ENCODE data around the gene ZFHX3. TPM values are rescaled to one million over a fixed set of nuclear protein-coding genes. Genes with fewer than 3 reads are reported as not detected.

The ZFHX3 gene
- total RNA-seq, 8 experiments from 2014 or later, result 7.4 to 31.9 (median 21.7) TPM

DNA sequence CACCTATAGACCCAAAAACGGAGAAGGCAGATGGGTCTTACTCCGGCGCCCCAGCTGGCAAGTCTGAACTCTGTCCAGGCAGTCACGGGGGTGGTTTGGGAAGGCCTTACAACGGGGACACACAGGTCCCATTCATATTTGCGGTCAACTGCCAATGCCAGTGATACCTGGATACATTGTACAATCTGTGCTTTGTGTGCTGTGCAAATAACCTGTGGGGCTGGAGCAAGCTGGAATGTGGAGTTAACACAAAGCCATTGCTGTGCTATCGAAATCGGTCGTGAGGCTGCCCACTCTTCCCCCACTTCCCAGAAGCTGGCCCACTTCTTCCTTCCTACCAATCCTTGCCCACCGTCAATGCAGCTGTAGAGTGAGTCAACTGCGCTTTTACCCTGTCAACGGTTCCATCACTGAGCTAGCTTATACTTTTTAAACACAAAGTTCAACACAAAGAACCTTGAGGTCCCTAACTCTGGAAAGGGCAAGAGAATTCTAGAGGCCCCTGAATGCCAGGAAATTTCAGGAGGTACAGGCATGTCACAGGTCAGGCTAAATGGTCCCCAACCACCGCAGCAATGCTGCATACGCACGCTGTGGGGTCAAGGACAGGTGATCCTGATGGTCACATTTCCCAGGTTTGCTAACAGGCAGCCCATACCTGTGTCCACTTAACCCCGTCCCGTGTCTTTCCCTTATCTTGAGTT lies 122.8 kb downstream of the ZFHX3 start:
- in situ Hi-C loops (cut with MboI; ENCODE audit: low pct_unique_long_range_greater_than_20kb in 2 of 9, low sequenced_read_pairs in 9 of 9, unreplicated experiment in 9 of 9), result no loop called here
- WGBS, 10 experiments, result 83 to 100% (median 93%) methylated on average over 2 to 11 of the region's 17 CpGs; no CpG with 5 or more reads in 1 of the 10 experiments
- no peak for ATAC-seq (replicated peaks in 6 of 8)
- H3K27ac ChIP-seq, result no peak overlapping the region
- H3K4me3 ChIP-seq, result no peak overlapping the region
- peaks cover 69 to 70% of the 10 kb centered on the region in 2 donors for H3K4me1 ChIP-seq (replicated peaks in 1 of 2)

DNA sequence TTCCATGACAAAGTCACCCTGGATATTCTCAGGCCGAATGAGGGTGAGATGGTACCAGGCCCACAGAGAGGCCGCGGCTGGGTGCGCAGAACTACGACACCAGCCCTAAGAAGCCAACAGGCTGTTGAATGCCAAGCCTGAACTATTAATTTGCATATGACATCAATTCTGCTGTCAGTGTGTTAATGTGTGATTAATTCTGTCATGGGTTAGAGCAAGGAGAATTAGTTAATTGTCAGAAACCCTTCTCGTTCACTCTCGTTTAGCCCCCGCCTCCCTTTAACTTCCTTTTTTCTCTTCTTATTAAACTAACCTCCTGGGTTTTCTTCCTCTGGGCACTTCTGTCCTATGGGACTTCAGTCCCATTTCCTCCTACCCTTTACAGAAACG lies 123.4 kb downstream of the ZFHX3 start:
- Histone ChIP-seq H3K4me3 (no peak overlapping the region), H3K27ac (no peak overlapping the region), H3K4me1 (replicated peaks in 1 of 2) (peaks cover 68 to 69% of the 10 kb centered on the region in 2 donors)
- no peak for ATAC-seq (replicated peaks in 6 of 8)
- in situ Hi-C loops (cut with MboI; ENCODE audit: low pct_unique_long_range_greater_than_20kb in 2 of 9, low sequenced_read_pairs in 9 of 9, unreplicated experiment in 9 of 9), result no loop called here
- WGBS, 10 experiments, result 68 to 100% (median 92%) methylated on average over 1 to 6 of the region's 9 CpGs; no CpG with 5 or more reads in 1 of the 10 experiments

DNA sequence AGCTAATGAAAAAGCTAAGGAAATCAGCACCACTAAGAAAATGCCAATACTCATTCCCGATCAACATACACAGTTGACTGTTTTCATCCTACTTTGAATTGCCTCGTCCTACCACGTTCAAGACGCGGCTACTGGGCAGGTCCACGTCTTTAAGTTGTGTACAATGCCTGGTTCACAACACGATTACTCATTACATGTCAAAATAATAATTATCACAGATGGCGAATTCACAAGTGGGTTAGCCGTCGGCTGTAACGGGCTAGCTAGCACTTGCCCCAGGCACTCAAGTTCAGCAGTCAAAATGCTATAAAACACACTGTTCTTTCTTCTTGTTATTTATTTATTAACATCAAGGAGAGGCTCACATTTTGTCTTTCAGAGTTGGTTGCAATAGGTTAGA lies 124.2 kb downstream of the ZFHX3 start:
- in situ Hi-C loops (cut with MboI; ENCODE audit: low pct_unique_long_range_greater_than_20kb in 2 of 9, low sequenced_read_pairs in 9 of 9, unreplicated experiment in 9 of 9), result no loop called here
- Histone ChIP-seq H3K4me1 (replicated peaks in 1 of 2) (peaks cover 63 to 66% of the 10 kb centered on the region in 2 donors), H3K4me3 (no peak overlapping the region), H3K27ac (no peak overlapping the region)
- 70 to 100% (median 92%) methylated on average over 1 to 9 of the region's 11 CpGs; no CpG with 5 or more reads in 2 of the 10 experiments for WGBS, 10 experiments
- no peak for ATAC-seq (replicated peaks in 6 of 8)

DNA sequence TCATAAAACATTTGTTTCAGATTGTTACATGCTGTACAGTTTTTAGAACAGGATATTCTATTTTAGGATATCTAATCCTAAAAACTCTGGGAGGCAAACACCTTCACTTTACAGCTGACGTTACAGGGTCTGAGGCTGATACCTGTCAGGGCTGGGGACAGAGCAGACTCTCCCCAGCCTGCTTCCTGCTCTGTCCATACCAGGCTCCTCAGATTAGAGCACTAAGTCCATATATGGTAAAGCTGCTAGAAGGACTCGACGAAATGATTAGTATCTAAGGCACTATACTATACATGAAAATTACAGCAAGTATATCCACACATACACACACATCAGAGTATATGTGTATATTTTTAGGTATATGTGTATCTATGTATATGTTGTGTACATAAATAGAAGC lies 125.2 kb downstream of the ZFHX3 start:
- no peak for ATAC-seq (replicated peaks in 6 of 8)
- Histone ChIP-seq H3K4me1 (replicated peaks in 1 of 2) (peaks cover 62 to 66% of the 10 kb centered on the region in 2 donors), H3K27ac (no peak overlapping the region), H3K4me3 (no peak overlapping the region)
- WGBS, 10 experiments, result 60 to 100% (median 87%) methylated on average over 1 to 3 of the region's 3 CpGs; no CpG with 5 or more reads in 4 of the 10 experiments
- in situ Hi-C loops (cut with MboI; ENCODE audit: low pct_unique_long_range_greater_than_20kb in 2 of 9, low sequenced_read_pairs in 9 of 9, unreplicated experiment in 9 of 9), result no loop called here

DNA sequence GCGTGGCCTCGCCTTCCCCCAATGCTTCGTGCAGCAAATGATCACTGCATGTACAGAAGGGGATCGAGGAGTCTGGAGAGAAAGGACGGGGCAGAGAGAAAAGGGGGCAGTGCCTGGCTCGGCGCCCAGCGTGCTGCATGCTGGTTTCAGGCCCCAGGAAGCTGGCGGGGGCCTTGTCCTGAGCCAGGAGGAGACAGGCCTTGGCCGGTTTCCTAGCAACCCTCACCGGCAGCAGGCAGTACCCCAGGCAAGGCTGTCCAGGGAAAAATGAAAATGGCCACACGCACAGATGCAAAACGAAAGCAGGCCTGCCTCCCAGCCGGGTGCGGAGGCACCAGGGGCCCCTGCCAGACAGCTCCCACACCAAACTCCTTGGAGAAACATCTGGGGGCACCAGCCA lies 126.3 kb downstream of the ZFHX3 start:
- peak overlapping the region; percentile 33 to 67 for H3K27ac ChIP-seq
- peak in 7 of 8 experiments; percentile 50 to 98 (median 97) for ATAC-seq (replicated peaks in 6 of 8)
- peak overlapping the region in 1 of 5 donors; percentile 6 for H3K4me3 ChIP-seq

DNA sequence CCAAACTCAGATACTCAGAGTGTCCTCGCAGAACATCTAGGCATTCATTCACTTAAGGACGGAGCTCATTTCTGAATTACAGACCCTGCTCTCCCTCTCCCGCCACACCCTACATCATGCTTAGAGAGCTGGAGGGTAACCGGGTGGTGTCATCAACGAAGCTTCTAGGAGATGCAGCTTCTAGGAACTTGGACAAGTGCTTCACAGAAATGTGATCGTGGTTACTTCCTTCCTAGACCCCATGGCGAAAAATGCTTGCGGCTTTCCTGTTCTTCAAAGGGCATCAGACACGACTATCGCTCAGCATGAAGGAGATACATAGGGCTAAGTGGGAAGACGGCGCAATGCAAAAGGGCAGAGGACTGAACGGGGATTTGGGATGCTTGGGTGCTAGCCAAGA lies 126.8 kb downstream of the ZFHX3 start:
- in situ Hi-C loops (cut with MboI; ENCODE audit: low pct_unique_long_range_greater_than_20kb in 2 of 9, low sequenced_read_pairs in 9 of 9, unreplicated experiment in 9 of 9), result no loop called here
- Histone ChIP-seq H3K4me3 (no peak overlapping the region), H3K4me1 (replicated peaks in 1 of 2) (peaks cover 48 to 49% of the 10 kb centered on the region in 2 donors), H3K27ac (peak overlapping the region in 1 of 2 donors; percentile 0)
- 60 to 100% (median 92%) methylated on average over 1 to 12 of the region's 13 CpGs for WGBS, 10 experiments
- ATAC-seq (replicated peaks in 6 of 8), result peak in 5 of 8 experiments; percentile 4 to 44 (median 30)

More for the DNA sequence above, 126.3 kb downstream of the ZFHX3 start:
- in situ Hi-C loops (cut with MboI; ENCODE audit: low pct_unique_long_range_greater_than_20kb in 2 of 9, low sequenced_read_pairs in 9 of 9, unreplicated experiment in 9 of 9), result no loop called here
- 19 to 100% (median 45%) methylated on average over 1 to 9 of the region's 15 CpGs; no CpG with 5 or more reads in 5 of the 10 experiments for WGBS, 10 experiments
- peaks cover 51 to 55% of the 10 kb centered on the region in 2 donors for H3K4me1 ChIP-seq (replicated peaks in 1 of 2)

DNA sequence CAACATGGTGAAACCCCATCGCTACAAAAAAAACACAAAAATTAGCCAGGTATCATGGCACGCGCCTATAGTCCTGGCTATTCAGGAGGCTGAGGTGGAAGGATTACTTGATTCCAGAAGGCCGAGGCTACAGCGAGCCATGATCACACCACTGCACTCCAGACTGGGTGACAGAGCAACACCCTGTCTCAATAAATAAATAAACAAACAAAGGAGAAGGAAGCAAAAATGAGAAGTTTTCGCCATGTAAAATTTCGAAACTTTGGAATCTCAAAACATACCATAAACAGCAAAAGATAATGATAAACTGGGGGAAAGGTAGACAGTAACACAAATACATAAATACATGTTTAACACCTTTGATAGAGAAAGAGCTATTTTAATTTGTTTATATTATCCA lies 130.9 kb downstream of the ZFHX3 start:
- in situ Hi-C loops (cut with MboI; ENCODE audit: low pct_unique_long_range_greater_than_20kb in 2 of 9, low sequenced_read_pairs in 9 of 9, unreplicated experiment in 9 of 9), result no loop called here
- ATAC-seq (replicated peaks in 6 of 8), result no peak
- Histone ChIP-seq H3K27ac (no peak overlapping the region), H3K4me1 (replicated peaks in 1 of 2) (peaks cover 19 to 22% of the 10 kb centered on the region in 2 donors), H3K4me3 (no peak overlapping the region)
- 84 to 100% (median 96%) methylated on average over 2 to 7 of the region's 7 CpGs; no CpG with 5 or more reads in 1 of the 10 experiments for WGBS, 10 experiments

DNA sequence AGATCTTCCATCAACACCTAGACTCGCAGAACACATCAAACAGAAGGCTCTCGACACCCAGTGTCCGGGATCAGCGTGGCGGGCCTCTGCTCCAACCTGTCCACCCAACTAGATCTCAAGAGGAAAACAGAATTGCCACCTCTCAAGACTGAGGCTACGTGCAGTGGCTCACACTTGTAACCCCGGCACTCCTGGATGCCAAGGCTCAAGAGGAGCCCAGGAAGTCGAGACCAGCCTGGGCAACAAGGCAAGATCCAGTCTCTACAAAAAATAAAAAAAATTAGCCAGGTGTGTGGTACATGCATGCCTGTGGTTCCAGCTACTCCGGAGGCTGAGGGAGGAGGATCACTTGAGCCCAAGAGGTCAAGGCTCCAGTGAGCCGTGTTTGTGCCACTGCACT lies 132.6 kb downstream of the ZFHX3 start:
- in situ Hi-C loops (cut with MboI; ENCODE audit: low pct_unique_long_range_greater_than_20kb in 2 of 9, low sequenced_read_pairs in 9 of 9, unreplicated experiment in 9 of 9), result no loop called here
- ATAC-seq (replicated peaks in 6 of 8), result no peak
- no peak overlapping the region for H3K27ac ChIP-seq
- H3K4me3 ChIP-seq, result no peak overlapping the region
- 86 to 100% (median 100%) methylated on average over 1 to 5 of the region's 10 CpGs; no CpG with 5 or more reads in 2 of the 10 experiments for WGBS, 10 experiments
- peaks cover 9 to 28% of the 10 kb centered on the region in 2 donors for H3K4me1 ChIP-seq (replicated peaks in 1 of 2)

DNA sequence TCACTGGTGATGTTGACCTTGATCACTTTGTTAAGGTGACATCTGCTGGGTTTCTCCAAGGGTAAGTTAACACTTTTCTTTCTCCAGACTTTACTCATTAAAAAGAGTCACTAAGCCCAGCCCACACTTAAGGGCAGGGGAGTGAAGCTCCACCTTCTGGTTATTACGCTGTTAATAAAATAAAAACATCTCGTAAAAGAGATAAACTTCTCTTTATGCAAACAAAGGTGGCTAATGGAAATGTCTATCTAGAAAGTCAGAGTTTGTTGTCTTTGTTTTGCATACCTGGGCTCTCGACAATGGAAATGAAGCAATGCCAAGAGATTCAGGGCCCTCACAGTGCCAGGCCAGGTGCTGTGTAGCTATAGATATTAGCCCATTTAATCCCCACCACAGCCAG lies 134.4 kb downstream of the ZFHX3 start:
- WGBS, 10 experiments, result 83 to 100% (median 94%) methylated on average over 1 to 3 of the region's 3 CpGs; no CpG with 5 or more reads in 3 of the 10 experiments
- ATAC-seq (replicated peaks in 6 of 8), result no peak
- in situ Hi-C loops (cut with MboI; ENCODE audit: low pct_unique_long_range_greater_than_20kb in 2 of 9, low sequenced_read_pairs in 9 of 9, unreplicated experiment in 9 of 9), result no loop called here
- H3K27ac ChIP-seq, result no peak overlapping the region
- H3K4me3 ChIP-seq, result no peak overlapping the region
- peaks cover 9 to 40% of the 10 kb centered on the region in 2 donors for H3K4me1 ChIP-seq (replicated peaks in 1 of 2)

DNA sequence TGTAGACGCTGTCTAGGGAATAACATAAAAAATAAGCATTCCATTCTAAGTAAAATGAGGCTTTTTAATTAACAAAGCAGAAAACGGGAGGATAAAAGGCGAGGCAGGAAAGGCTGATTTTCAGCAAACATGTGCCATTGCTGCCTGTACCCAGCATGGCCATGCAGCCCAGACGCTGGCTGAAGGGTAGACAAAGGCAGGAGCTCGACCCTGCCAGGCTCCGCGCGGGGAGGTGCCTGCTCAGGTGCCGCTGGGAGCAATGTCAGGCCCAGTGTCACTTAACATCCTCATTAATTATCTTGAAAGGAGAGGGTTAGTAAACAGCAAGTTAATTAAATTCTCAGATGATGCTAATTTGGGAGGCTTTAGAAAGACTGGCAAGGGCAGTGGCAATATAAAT lies 136.0 kb downstream of the ZFHX3 start:
- in situ Hi-C loops (cut with MboI; ENCODE audit: low pct_unique_long_range_greater_than_20kb in 2 of 9, low sequenced_read_pairs in 9 of 9, unreplicated experiment in 9 of 9), result no loop called here
- ATAC-seq (replicated peaks in 6 of 8), result peak in 1 of 8 experiments; percentile 14
- 58 to 100% (median 83%) methylated on average over 1 to 9 of the region's 9 CpGs; no CpG with 5 or more reads in 3 of the 10 experiments for WGBS, 10 experiments
- Histone ChIP-seq H3K4me1 (replicated peaks in 1 of 2) (peaks cover 9 to 44% of the 10 kb centered on the region in 2 donors), H3K27ac (no peak overlapping the region), H3K4me3 (no peak overlapping the region)

DNA sequence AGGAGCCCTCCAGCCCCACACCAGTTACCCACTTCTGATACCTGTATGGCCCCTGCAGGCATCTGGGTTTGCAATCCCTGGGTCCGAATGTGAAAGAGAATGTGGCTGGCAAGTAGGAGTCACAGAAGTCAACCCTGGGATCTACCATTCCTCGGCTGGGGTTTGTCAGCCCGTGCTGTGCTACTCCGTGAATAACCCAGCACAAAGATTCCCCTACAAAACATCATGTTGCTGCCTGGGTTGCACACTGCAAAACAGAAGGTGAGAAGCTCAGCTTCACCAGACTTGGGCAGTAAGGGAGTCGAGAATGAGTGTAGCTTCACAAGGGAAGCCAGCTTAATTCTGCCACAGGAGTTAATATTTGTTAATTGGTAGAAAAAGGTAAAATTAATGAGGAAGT lies 137.1 kb downstream of the ZFHX3 start:
- WGBS, 10 experiments, result 71 to 100% (median 87%) methylated on average over 1 to 4 of the region's 5 CpGs; no CpG with 5 or more reads in 2 of the 10 experiments
- peak in 4 of 8 experiments; percentile 26 to 60 (median 43) for ATAC-seq (replicated peaks in 6 of 8)

DNA sequence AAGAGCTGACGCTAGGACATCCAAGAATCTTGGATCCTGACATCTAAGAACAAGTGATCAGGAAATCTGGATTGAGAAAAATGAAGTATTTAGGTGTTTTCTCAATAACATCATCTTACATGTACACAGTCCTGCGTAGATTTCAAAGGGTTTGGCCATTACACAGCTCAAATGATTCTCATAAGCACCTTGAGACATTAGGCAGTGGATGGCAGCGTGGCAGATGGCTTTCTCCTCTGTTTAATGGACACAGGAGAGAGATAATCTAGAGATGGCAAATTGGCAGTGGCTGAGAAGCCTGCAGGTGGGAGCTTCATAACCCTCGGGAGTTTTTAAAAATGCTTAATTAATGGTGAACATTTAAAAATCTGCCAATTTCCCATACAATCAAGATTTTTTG lies 137.5 kb downstream of the ZFHX3 start:
- no peak for ATAC-seq (replicated peaks in 6 of 8)
- 75 to 100% (median 100%) methylated on average over 1 to 3 of the region's 4 CpGs for WGBS, 10 experiments

More for the DNA sequence above, 137.1 kb downstream of the ZFHX3 start:
- H3K4me1 ChIP-seq (replicated peaks in 1 of 2), result peaks cover 9 to 41% of the 10 kb centered on the region in 2 donors
- no peak overlapping the region for H3K27ac ChIP-seq
- in situ Hi-C loops (cut with MboI; ENCODE audit: low pct_unique_long_range_greater_than_20kb in 2 of 9, low sequenced_read_pairs in 9 of 9, unreplicated experiment in 9 of 9), result no loop called here
- no peak overlapping the region for H3K4me3 ChIP-seq

DNA sequence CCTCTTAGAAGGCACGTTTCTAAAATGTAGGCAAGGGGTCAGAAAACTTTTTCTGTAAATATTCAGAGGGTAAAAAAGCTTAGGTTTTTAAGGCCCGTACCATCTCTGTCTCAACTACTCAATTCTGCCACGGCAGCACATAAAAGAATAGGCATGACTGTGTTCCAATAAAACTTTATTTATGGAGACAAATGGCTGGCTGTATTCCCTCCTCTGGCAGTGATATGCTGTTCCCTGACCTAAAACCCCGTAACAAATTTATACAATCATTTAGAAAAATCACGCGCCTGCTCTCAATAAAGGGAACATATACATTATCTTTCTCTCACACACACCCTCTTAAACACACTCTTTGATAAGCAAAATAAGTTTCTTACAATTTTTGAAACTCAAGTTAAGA lies 138.7 kb downstream of the ZFHX3 start:
- in situ Hi-C loops (cut with MboI; ENCODE audit: low pct_unique_long_range_greater_than_20kb in 2 of 9, low sequenced_read_pairs in 9 of 9, unreplicated experiment in 9 of 9), result no loop called here
- ATAC-seq (replicated peaks in 6 of 8), result no peak
- WGBS, 10 experiments, result 38 to 93% (median 88%) methylated on average over 2 to 6 of the region's 6 CpGs; no CpG with 5 or more reads in 1 of the 10 experiments
- Histone ChIP-seq H3K4me1 (replicated peaks in 1 of 2) (peaks cover 9 to 41% of the 10 kb centered on the region in 2 donors), H3K4me3 (no peak overlapping the region), H3K27ac (no peak overlapping the region)

More for the DNA sequence above, 137.5 kb downstream of the ZFHX3 start:
- in situ Hi-C loops (cut with MboI; ENCODE audit: low pct_unique_long_range_greater_than_20kb in 2 of 9, low sequenced_read_pairs in 9 of 9, unreplicated experiment in 9 of 9), result no loop called here
- no peak overlapping the region for H3K4me3 ChIP-seq
- peaks cover 9 to 41% of the 10 kb centered on the region in 2 donors for H3K4me1 ChIP-seq (replicated peaks in 1 of 2)
- H3K27ac ChIP-seq, result no peak overlapping the region

Measured in motor neuron (in vitro differentiated cells).